KOPT-K1 (cell line): ENCODE measurements around the gene NGB.

Source experiments
- H3K27ac ChIP-seq: fragments of 200-600 bp; sonication (generic); 2 replicates; pipeline ENCODE4 v1.5.1; 2016; ENCODE audit warnings: antibody characterized with exemption, mild to moderate bottlenecking, low read depth, low read length; ENCODE audit not compliant: poor library complexity, severe bottlenecking
- H3K36me3 ChIP-seq: fragments of 200-600 bp; sonication (generic); 2 replicates; pipeline ENCODE4 v1.5.1; 2017; ENCODE audit warnings: antibody characterized with exemption, mild to moderate bottlenecking, low read length, moderate library complexity; ENCODE audit not compliant: insufficient read depth
- H3K9me3 ChIP-seq: fragments of 200-600 bp; sonication (generic); 2 replicates; pipeline ENCODE4 v1.5.1; 2017; ENCODE audit warnings: antibody characterized with exemption, low read length, mild to moderate bottlenecking; ENCODE audit not compliant: insufficient read depth, poor library complexity, severe bottlenecking

NGB gene

GRCh38 chr14:77220246-77221017 is 50.6 kb downstream of the NGB start:
- Histone ChIP-seq H3K27ac (no peak overlapping the region), H3K9me3 (no peaks in the 10 kb centered on the region)

GRCh38 chr14:77219591-77219990 is 51.4 kb downstream of the NGB start:
- Histone ChIP-seq H3K9me3 (no peaks in the 10 kb centered on the region), H3K27ac (no peak overlapping the region), H3K36me3 (no peaks in the 10 kb centered on the region)

More at GRCh38 chr14:77220246-77221017, 50.6 kb downstream of the NGB start:
- no peaks in the 10 kb centered on the region for H3K36me3 ChIP-seq

GRCh38 chr14:77217551-77217950 is 53.5 kb downstream of the NGB start:
- Histone ChIP-seq H3K9me3 (no peaks in the 10 kb centered on the region), H3K36me3 (no peaks in the 10 kb centered on the region), H3K27ac (no peak overlapping the region)
